A673 (cell line): ENCODE data around the gene GSTM3.

ENCODE experiments used
- EZH2 ChIP-seq: fragments of 200-600 bp; sonication (generic); IDR thresholded peaks from 2 replicates; pipeline ENCODE4 v1.6.1; 2017; ENCODE audit warnings: borderline replicate concordance, low read depth, mild to moderate bottlenecking, mixed read lengths, antibody characterized with exemption, low read length; ENCODE audit not compliant: poor library complexity, severe bottlenecking
- TF ChIP-seq, protein P1 (sequence below): fragments of 300-800, 200-600 bp; sonication (generic); conservative IDR thresholded peaks from 2 replicates; pipeline ENCODE4 v1.5.1; 2017; ENCODE audit warnings: low read depth, mild to moderate bottlenecking, antibody characterized with exemption, low read length, moderate library complexity, mixed read lengths

DNA sequence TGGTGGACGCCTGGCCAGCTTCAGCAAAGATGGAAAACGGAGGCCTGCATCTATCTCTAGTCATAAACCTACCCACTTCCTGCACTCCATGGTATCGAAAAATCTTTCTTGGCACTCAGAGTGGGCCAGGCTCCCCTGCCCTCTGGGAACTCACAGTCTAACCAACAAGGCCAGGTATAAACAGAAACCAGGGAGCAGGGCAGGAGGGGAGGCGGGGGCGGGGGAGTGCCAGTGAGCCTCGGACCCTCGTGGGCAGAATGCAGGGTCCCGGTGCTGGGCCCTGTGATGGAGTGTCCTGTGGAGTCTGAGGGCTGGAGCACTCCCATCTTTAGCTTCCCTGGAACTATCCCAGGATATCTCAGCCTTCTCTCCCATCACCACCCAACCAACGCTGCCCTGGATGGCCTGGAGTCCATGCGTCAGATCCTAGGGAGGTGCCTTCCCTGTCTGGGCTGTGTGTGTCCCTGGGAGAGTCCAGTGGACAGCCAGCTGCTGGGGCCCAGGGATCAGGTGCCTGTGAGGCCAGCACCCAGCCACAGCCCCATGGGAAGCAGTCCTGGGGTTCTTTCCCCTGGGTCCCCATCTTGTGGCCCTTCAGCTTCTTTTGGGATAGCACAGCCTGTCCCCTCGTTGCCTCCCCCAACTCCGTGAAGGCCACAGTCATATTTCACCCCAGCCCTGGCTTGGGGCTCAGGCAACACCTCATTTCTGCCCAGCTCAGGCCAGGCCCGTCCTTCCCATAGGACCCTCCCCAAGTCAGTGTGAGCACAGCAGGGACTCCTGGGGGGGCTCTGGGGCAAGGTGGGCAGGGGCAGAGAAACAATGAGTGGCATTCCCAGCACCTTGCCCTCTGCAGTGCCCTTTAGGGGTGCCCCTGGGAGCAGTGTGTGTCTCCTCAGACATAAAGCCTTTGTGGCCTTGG, 24.0 kb upstream of the GSTM3 start:
- TF ChIP-seq, protein P1, sequence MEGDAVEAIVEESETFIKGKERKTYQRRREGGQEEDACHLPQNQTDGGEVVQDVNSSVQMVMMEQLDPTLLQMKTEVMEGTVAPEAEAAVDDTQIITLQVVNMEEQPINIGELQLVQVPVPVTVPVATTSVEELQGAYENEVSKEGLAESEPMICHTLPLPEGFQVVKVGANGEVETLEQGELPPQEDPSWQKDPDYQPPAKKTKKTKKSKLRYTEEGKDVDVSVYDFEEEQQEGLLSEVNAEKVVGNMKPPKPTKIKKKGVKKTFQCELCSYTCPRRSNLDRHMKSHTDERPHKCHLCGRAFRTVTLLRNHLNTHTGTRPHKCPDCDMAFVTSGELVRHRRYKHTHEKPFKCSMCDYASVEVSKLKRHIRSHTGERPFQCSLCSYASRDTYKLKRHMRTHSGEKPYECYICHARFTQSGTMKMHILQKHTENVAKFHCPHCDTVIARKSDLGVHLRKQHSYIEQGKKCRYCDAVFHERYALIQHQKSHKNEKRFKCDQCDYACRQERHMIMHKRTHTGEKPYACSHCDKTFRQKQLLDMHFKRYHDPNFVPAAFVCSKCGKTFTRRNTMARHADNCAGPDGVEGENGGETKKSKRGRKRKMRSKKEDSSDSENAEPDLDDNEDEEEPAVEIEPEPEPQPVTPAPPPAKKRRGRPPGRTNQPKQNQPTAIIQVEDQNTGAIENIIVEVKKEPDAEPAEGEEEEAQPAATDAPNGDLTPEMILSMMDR: no peak
- no peak for TF ChIP-seq EZH2
